OCI-LY7 (cell line): Measurements from ENCODE around the gene CCDC54.

Source experiments
- EZH2phosphoT487 ChIP-seq: fragments of 200-600 bp; sonication (generic); IDR thresholded peaks from 2 replicates; pipeline ENCODE4 v1.6.1; 2018; ENCODE audit warnings: low read depth, borderline replicate concordance, mild to moderate bottlenecking, mixed run types, antibody characterized with exemption, low read length, moderate library complexity, mixed read lengths
- TF ChIP-seq, protein P1 (sequence below): fragments of 200-600 bp; sonication (generic); conservative IDR thresholded peaks from 2 replicates; pipeline ENCODE4 v1.5.1; 2014; ENCODE audit warnings: mild to moderate bottlenecking, antibody characterized with exemption, low read length, moderate library complexity, mixed read lengths

DNA sequence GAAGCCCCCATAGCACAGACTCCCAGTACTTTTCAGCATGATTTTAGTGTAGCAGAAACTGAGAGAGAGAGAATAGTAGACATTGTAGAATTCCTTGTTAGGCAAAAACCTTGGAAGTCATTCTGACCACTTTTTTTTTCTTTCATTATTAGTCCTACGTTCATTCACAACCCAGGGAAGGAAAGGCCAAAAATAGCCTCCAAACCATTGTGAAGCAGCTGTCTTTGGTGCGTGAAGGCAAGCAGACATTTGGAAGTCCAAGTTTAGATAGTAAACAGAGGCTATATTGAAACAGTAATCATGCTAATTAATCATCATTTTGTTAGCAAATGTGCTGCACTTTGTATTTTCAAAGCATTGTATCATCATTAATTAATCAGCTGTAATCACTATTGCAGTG, 34.5 kb downstream of the CCDC54 start:
- TF ChIP-seq, protein P1, sequence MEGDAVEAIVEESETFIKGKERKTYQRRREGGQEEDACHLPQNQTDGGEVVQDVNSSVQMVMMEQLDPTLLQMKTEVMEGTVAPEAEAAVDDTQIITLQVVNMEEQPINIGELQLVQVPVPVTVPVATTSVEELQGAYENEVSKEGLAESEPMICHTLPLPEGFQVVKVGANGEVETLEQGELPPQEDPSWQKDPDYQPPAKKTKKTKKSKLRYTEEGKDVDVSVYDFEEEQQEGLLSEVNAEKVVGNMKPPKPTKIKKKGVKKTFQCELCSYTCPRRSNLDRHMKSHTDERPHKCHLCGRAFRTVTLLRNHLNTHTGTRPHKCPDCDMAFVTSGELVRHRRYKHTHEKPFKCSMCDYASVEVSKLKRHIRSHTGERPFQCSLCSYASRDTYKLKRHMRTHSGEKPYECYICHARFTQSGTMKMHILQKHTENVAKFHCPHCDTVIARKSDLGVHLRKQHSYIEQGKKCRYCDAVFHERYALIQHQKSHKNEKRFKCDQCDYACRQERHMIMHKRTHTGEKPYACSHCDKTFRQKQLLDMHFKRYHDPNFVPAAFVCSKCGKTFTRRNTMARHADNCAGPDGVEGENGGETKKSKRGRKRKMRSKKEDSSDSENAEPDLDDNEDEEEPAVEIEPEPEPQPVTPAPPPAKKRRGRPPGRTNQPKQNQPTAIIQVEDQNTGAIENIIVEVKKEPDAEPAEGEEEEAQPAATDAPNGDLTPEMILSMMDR, result no peak
- no peak for TF ChIP-seq EZH2phosphoT487
